HG03378 (cell line): Measurements from ENCODE around the gene COL5A1.
"Not testable (repeated sequence)": the region's sequence is repeated elsewhere in the genome, so short reads cannot be mapped to it uniquely, and the experiment has no call there.

Experiments
- ATAC-seq: cut with Tn5 transposase; IDR thresholded peaks from one replicate; pipeline ENCODE4 v1.9.1; 2021; ENCODE audit warnings: mild to moderate bottlenecking, moderate library complexity; ENCODE audit not compliant: unreplicated experiment

COL5A1 gene

DNA sequence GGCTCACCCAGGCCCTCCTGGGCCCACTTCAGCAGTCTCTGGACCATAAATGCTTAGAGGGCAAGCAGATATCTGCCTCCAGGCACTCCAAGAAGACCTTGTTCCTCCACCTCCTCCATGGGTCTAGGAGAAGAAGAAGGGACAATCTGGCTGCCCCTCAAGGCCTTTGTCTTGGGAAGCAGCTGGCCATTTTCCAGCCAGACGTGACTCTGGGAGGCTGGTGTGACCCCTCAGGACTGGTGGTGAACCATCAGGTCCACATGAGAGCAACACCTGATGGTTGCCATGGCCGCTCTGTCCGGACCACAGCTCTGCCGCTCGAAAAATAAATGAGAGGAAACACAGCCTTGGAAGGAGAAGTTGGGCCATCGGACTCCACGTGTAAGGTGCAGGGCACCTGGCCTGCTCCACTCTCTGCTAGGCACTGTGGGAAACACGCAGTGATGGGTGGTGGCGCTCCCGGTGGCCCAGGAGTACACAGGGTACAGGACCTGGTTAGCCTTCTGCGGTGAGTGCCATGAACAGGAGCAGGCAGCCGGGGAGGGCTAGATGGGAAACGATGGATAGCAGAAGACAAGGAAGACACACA is 3.0 kb upstream of the COL5A1 start:
- ATAC-seq, result no peak

DNA sequence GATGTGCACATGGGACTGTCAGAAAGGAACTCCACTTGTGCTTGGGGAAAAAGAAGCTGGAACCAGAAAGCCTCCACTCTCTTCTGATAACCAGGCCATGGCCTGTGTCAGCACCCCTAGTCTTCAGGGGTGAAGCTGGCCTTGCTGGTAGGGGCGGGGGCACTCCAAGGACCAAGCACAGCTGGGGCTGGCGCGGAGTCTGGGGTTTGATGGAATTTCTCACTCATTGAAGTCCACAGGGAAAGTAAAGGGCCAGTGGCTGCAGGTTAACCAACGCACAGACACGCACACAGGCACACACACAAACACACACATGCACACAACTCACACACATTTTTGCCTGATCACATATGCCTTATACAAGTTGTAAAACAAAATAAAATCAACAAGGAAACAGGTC is 1.6 kb upstream of the COL5A1 start:
- ATAC-seq, result no peak

DNA sequence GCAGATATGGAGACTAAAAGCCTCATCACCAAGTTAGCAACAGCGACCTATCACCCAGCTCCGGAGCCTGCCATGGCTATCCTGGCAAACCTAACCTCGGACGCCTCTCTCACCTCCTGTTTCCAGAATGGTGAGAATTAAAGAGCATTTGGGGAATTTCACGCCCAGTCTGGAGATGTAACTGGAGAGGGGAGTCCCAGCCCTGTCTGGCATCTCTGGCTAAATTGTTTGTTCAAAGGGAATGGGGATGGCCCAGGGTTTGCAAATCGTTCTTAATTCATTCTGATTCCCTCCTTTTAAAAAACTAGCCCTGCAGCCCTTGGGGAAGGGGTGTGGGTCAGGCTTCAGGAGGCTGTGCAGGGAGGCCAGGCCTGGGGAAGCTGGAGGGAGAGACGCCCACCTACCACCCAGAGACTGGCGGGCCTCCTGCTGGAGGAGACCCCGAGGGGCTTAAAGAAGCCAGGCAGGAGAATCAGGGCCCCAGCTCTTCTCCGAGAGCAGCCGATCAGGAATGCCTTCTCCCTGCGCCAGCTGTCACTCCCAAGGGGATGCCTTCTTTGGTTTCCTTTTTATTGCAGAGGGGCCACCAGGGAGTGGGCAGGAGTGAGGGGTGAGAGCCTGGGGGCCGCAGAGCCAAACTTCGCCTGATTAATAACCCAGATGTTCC is 964 bp upstream of the COL5A1 start:
- ATAC-seq, result no peak

DNA sequence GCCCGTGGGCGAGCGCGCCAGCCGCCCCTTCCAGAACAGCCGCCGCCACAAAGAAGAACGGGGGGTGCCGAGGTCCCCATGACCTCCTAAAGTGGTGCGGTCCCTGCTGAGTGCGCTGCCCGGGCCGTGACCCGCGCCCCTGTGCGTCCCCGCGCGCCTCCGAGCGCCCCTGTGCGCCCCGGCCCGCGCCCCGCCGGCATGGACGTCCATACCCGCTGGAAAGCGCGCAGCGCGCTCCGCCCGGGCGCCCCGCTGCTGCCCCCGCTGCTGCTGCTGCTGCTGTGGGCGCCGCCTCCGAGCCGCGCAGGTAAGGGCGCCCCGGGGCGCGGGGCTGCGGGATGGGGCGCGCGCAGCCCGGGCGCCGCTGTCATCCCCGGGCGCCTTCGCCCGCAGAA is 384 bp downstream of the COL5A1 start:
- no peak for ATAC-seq

DNA sequence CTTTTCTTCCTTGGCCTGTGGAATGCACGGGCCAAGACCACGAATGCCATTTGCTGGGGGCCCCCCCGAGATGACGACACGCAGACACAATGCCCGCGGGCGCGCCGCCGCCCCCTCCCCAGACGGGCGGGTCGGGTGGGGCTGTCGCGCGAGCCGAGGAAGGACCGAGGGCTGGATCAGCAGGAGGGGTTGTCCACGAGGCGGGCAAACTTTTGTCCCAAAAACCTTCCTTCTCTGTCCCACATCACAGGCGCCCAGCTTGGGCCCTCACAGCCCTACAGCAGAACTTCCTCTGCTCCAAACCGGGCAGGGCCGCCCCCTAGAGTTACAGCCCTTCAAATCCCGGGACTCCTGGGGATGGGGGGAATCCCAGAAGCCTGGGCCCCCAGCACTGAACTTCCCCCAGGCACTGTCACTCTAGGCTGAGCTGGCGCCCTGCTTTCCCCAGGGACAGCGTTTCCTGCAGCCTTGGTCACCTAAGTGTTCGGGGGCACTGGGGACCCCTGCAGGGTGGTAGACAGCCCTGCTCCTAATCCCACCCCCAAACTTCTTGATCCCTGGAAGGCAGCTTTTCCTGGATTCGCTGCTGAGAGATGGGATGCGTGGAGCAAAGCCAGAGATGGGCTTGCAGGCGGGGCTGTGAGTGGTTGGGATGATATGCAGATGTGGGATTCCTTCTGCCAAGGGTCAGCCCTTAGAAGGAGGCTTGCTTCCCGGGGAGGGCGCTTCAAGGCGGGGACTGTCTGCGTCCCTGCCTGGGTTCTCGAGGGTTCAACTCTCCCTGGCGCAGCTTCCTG is 980 bp downstream of the COL5A1 start:
- ATAC-seq, result no peak

DNA sequence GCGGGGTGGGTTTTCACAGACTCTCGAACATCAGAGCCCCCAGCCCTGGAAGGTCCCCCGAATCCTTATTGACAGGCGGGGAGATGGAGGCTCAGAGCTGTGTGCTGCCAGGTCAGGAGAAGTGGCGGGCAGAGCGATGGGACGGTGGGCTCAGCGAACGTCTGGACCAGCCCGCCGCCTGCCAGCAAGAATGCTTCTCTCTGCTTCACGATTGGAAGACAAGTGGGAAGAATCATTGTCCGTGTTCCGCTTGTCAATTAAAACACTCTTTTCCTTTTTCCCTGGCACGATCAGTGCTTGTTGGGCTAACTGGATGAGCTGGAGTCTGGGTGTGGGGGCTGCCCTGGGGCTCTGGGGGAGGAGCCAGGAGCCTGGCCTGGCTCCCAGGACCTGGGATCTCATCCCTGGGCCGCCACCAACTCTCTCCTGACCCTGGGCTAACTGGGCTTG is 1.6 kb downstream of the COL5A1 start:
- ATAC-seq, result no peak

DNA sequence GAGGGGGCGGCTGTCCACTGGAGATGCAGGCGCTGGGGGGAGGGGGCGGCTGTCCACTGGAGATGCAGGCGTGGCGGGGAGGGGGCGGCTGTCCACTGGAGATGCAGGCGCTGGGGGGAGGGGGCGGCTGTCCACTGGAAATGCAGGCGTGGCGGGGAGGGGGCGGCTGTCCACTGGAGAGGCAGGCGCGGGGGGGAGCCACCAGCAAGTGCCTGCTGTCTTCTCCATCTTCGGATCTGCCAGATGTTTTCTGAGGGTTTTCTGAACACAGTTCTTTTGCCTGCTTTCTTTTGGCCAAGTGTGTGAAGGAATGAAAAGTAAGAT is 2.8 kb downstream of the COL5A1 start:
- ATAC-seq, result not testable (repeated sequence)

DNA sequence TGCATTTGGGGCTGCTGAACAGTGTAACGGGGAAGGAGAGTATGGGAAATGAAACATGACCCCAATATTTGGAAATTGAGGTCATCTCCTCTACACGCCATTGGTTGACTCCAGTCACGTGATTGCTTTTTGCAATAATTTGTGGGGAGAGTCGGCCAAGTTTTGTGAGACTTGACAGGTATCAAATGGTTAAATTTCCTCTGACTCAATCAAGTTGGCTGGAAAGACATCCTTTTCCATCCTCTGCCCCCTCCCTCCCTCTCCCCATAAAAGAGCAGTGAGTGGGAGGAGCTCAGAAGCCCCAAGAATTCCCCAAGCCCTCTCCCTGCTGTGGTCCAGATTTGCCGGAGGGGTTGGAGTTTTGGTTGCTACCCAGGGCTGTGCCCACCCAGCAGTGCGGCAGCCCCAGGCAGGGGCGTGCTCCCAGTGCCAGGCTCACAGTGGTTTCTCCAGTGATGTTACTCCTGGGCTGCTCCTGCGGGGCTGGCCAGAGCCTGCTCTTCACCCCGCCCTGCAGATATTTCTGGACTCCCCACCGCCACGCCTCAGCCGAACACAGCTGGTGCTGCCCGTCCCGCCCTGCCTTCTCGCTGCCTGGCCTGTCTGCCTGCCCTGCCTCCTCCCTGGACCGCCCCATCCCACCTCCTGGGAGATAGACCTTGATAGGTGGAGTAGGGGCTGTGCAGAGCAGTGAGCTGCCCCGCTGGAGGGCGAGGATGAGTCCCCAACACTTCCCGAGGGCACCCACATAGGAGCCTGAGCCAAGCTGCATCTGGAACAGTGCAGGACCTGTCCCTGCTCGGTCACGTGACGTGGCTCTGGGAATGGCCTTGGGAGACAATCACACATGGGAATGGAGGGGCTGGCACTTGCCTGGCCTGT is 3.4 kb downstream of the COL5A1 start:
- no peak for ATAC-seq

DNA sequence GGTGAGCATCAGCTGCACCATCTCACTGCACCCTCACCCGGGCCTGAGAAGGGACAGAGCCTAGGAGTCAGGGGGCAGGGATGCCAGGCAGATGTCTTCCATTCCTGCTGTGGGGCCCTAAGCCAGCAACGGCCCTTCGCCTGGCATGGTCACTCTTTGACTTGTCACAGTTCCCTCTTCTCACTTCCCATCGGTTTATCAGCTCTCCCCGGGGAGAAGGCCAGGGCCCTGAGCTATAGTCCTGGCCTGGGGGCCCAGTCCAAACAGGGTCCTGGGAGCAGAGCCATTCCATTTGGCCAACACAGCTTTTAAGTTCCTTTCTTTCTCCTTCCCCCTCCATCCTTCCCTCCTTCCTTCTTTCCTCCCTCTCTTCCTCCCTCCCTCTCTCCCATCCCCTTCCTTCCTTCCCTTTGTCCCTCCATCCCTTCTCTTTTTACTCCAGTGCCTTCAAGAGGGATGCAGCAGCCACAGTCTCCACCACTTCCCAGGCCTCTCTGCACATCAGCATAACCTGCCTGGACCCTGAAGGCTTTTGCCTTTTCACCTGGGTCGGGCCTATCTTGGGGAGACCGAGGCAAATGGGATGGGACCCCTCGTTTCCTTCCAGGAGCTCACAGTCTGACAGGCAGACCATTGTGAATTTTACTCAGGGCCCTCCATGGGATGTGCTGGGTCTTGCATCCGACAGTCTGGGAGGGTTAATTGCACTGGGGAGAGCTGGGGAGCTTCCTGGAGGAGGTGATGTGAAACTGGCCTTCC is 4.2 kb downstream of the COL5A1 start:
- no peak for ATAC-seq

DNA sequence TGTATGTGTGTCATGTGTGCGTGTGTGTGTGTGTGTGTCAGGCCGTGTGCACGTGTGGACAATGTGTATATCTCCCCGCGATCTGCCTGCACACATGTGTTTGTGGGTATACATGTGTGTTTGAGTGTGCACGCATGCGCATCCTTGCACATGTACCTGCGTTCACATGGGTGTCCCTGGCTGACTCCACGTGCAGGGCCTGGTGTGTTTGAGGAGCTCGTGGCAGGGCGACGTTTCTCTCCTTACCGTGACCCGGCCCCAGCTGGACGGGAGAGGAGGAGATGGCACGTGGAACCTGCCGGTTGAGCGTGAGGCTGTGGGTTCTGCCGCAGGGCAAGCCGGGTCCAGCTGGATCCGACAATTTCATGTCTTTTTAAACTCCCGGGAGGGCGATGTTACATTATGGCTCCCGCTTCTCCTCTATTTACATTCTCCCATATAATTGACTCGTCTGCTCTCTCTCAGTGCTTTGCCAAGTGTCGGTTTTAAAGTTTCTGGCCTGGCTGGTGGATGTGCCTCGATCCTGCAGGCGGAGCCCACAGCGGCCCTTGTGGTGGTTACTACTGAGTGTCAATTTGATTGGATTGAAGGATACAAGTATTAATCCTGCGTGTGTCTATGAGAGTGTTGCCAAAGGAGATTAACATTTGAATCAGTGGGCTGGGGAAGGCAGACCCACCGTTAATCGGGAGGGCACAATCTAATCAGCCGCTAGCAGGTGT is 5.9 kb downstream of the COL5A1 start:
- no peak for ATAC-seq

DNA sequence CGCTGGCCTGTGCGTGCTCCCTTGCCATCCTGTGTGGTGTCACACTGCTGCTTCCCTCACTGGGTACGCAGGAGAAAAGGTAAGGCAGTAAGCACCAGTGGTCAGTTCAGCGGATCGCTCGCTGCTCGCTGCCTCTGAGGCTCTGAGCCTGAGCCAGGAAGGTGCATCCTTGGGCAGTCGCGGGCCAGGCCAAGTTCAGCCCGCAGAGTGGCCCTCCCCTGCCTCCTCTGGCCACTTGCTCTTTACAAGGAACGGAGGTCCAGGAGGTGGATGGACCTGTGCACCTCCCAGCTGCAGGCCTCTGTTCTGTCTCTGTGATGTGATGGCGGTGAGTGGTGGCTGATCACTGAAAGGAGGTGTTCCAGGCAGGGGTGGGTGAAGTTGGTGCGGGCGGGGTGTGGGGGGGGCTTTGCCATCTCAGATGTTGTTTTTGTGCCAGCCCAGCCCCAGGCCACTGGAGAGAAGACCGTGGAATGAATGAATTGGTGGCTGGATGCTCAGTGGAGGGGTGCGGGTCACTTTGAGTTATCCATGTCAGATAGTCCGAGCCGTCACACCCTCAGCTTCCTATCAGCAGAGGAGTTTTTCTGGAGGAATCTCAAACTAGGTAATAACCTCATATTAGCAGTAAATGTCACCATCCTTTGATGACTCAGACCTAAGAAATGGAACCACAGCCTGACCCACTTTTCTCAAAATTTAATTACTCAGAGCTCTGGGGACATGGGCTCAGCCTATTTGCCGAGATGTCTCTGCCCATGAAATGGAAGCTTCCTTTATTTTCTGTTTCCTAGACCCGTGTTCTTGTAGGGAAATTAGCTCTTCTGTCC is 7.3 kb downstream of the COL5A1 start:
- ATAC-seq, result no peak

DNA sequence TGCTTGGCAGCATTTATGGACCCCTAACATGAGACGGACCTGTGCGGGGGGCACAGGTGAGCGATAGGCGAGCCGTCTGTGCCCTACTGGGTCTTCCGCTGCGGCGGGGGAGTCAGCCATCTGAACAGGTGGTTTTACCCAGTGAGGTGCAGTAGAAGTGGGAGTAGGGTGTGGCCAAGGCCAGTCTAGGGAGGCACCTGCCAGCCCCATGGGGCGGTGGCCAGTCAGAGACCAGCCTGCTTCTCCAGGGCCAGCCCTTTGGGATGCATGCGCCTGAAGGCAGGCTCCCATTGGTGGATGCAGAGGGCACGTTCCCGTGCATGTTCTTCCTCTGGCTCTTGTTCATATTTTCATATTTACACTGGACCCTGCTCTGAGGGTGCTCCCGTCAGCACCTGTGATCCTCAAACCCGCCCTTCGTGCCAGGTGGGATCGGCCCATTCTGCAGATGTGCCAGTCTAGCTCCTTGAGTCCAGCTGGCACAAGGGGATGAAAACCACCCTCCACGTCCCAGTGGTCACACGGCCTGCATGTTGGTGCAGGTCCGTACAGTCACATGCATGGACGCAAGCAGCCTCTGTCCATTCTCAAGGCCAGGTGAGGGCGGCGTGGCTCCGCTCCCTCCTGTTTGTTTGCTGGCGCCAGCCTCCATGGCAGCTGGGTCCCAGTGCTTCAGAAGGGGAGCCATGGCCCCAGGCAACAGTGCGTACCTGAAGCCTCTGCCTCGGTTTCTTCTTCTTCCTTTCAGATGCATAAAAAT is 9.0 kb downstream of the COL5A1 start:
- ATAC-seq, result no peak

DNA sequence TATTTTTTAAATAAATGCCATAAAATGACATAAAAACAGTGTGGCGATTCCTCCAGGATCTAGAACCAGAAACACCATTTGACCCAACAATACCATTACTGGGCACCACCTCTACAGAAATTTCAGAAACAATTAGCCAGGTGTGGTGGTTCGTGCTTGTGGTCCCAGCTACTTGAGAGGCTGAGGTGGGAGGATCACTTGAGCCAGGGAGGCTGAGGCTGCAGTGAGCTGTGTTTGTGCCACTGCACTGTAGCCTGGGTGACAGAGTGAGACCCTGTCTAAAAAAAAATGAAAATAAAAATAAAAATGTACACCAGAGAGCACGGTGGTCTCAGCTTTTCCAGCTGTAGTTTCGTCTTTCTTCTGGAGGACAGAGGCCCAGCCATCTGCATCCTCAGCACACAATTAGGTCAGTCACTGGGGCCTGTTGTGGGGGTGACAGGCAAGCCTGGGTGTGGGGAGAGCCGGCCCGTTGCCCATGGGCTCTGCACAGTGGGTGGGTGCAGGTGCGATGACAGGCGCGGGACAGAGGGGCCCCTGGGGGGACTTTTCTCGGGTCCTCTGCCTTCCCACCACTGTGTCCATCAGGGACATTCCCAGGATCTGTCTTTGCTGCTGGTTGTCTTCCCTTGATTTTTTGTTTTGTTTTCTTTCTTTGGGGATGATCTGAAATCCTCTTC is 9.8 kb downstream of the COL5A1 start:
- ATAC-seq, result no peak

DNA sequence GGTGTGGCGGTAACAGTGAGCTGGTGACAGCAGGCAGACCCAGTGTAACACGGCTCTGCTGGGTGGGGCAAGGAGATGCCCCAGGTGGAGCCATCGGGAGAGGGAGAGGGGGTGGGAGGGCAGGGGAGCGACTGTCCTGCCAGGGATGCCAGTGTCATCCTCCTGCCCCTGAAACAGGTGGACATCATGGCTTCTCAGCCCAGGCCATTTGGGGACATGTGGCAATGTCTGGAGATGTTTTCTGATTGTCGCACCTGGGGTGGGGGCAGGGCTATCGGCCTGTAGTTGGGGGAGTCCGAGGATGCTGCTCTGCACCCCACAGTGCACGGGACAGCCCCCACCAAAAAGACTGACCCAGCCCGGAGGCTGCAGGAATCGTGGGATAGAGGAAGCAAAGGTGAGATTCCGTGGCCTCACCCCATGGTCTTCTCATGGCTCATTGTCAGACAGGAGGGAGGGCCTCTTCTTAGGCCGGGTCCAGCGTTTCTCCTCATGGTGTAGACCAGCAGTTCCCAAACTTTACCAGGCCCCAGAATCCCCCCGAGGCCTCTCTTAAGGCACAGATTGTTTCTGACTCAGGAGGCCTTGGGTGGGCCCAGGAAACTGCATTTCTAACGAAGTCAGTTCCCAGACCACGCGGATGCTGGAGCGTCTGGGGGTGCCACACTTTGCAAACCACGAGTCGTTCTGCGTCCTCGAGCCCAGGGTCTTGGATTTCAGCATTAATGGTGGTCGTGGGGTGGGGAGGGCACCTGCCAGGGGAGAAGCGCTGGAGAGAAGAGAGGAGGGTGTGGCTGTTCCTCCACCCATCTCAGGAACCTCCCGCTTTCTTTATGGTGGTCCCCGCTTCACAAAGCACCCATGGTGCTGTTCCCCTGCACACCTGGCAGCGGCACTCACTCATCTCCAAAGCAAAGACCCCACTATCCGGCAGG is 11.0 kb downstream of the COL5A1 start:
- ATAC-seq, result no peak

DNA sequence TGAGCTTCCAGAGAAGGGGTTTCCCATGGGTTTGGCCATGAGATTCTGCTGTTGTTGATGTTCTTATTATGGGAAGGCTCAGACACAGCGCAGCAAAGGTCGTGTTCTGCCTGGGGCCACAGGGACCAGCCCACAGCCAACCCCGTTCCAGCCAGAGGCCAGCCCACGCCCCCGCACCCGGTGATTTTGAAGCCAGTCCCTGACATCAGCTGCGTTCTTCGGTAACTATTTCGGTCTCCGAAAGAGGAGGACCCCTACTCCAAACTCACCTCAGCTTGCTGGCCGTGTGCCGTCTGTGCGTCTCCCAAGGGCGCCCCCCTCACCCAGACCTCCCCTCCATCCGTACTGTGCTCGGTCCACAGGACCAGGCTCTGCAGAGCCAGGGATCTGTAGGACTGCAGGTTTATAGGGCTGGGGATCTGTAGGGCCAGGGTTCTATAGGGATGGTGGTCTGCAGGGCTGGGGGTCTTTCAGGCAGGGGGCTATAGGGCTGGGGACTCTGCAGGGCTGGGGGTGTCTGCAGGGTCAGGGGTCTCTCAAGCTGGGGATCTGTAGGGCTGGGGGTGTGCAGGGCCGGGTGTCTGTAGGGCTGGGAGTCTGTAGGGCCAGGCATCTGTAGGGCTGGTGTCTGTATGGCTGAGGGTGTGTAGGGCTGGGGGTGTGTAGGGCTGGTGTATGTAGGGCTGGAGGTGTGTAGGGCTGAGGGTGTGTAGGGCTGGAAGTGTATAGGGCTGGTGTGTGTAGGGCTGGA is 11.8 kb downstream of the COL5A1 start:
- no peak for ATAC-seq

DNA sequence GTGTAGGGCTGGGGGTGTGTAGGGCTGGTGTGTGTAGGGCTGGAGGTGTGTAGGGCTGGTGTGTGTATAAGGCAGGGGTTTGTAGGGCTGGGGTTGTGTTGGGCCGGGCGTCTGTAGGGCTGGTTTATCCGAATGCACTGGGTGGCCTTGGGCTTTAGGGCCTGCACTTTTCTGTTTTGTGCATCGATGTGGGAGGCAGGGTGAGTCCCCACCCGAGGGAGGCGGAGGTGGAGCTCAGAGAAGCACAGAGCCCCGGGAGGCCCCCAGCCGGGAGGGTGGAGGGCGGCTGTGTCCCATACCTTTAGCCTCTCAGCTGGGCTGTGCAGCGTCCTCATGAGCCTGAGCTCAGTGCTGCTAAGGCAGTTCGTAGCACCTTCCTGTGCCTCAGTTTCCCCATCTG is 13.5 kb downstream of the COL5A1 start:
- no peak for ATAC-seq
